Measurements from ENCODE around the gene SLC5A4.

The SLC5A4 gene

DNA sequence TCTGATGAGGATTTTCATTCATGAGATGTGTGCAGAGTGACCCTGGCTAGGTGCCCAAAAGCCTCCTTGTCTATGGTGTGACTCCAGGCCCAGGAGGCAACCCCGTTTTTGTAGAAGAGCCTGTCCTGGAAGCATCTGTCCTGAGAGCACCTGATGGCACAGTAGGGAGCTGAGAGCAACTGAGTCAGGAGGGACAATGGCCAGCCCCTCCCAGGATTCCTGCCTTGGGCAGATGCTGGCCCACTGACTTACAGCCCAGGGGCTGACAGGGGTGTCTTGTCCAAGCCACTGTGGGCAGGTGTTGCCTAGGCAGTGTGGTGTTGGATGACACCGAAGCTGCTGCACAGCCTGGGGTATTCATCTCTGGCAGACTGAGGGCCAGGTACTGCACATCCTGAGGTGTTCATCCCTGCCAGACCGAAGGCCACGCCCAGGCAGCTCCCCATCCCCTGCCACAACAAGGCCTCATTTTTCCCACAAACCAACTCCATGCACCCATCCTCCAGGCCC, 47.1 kb downstream of the SLC5A4 start:
- no peaks in the 10 kb centered on the region for H3K9me3 ChIP-seq (ENCODE audit: control insufficient read depth, insufficient read depth, low read length)
- no peak for DNase-seq (ENCODE audit: low read depth, low spot score)
- WGBS (ENCODE audit: insufficient coverage, insufficient read length): no CpG with 5 or more reads among the region's 4 CpGs
- H3K4me1 ChIP-seq (ENCODE audit: control insufficient read depth, insufficient read depth, low read length): peaks cover 5% of the 10 kb centered on the region; the same call in 1 of the 2 replicates
- no peaks in the 10 kb centered on the region for H3K36me3 ChIP-seq (ENCODE audit: control insufficient read depth, insufficient read depth, low read length)
- peaks cover 17% of the 10 kb centered on the region for H3K27me3 ChIP-seq (ENCODE audit: control insufficient read depth, insufficient read depth, low read length)
- H3K4me3 ChIP-seq (ENCODE audit: low read length): no peak overlapping the region
- H3K27ac ChIP-seq (ENCODE audit: low read length): no peak overlapping the region

DNA sequence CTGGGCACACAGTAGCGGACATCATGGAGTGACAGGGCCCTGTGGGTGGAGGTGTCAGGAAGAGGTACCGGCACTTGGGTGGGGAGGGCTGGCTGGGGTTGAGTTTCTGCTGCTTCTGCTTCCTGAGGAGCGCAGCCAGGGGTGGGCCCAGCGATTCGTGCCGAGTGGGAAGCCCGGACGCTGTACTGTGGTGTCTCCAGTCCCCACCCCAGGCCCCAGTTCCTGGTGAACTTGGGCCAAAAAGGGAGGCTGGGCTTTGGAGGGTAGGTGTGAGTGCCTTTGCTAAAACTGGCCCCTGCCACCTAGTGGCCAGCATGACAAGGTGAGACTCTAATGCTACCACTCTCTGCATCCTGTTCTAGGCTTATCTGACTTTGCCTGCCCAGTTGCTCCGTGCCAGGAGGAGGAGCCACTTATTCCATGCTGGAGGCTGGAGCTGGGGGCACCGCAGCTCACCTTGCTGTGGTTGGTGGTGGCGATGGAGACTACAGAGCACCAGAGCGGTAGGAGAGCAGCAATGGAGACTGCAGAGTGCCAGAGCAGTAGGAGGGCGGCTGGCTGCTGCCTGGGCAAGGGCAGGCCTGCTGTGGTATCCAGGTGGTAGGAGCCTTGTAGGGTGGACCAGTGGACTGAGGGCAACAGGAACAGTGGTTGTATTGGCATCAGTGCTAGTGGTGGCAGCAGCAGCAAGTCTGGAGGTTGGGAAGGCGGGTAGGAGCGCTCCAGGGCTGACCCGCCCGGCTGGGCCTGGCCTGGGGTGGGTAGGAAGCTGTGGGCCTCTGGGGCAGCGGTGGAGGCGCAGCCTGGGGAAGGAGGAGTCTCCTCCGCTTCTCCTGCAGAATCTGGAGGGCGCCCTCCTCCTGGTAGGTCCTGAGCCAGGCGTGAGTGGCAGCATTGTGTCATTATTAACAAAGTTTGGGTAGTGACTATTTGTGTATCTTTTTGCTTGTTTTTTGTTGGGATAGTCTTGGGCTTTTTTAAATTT, 48.1 kb downstream of the SLC5A4 start:
- no peak overlapping the region for H3K4me3 ChIP-seq (ENCODE audit: low read length)
- H3K9me3 ChIP-seq (ENCODE audit: control insufficient read depth, insufficient read depth, low read length): no peaks in the 10 kb centered on the region
- H3K27ac ChIP-seq (ENCODE audit: low read length): no peak overlapping the region
- H3K4me1 ChIP-seq (ENCODE audit: control insufficient read depth, insufficient read depth, low read length): peaks cover 5% of the 10 kb centered on the region; the same call in 1 of the 2 replicates
- DNase-seq (ENCODE audit: low read depth, low spot score): no peak
- no CpG with 5 or more reads among the region's 22 CpGs for WGBS (ENCODE audit: insufficient coverage, insufficient read length)
- H3K27me3 ChIP-seq (ENCODE audit: control insufficient read depth, insufficient read depth, low read length): peaks cover 25% of the 10 kb centered on the region
- no peaks in the 10 kb centered on the region for H3K36me3 ChIP-seq (ENCODE audit: control insufficient read depth, insufficient read depth, low read length)

DNA sequence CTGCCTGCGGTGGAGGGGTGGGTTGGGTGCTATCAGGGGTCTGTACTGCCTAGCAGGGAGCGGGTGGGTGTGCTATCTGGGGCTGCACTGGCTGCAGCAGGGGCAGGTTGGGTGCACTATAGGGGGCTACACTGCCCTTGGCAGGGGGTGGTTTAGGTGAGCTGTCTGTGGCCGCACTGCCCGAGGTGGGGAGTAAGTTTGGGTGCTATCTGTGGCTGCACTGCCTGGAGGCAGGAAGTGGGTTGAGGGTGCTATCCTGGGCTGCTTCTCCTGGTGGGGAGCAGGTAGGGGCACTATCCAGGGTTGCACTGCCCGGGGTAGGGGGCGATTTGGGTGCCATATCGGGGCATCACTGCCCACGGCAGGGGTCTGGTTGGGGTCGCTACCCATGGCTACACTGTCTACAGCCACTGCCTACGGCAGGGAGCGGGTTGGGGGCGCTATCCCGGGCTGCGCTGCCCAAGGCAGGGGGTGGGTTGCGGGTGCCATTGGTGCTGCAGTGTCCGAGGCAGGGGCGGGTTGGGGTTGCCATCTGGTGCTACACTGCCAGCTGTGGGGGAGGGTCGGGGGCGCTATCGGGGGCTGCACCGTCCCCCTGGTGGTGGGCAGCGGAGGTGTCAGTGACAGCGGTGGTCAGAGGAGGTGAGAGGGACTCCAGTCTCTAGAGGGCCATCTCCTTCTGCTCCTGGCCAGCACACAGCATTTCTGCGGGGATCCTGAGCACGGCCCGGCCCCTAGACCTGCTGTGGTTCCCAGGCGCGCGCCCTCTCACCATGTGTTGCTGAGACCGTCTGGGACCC, 49.0 kb downstream of the SLC5A4 start:
- no CpG with 5 or more reads among the region's 30 CpGs for WGBS (ENCODE audit: insufficient coverage, insufficient read length)
- H3K36me3 ChIP-seq (ENCODE audit: control insufficient read depth, insufficient read depth, low read length): no peaks in the 10 kb centered on the region
- no peak overlapping the region for H3K27ac ChIP-seq (ENCODE audit: low read length)
- H3K27me3 ChIP-seq (ENCODE audit: control insufficient read depth, insufficient read depth, low read length): peaks cover 26% of the 10 kb centered on the region
- no peak overlapping the region for H3K4me3 ChIP-seq (ENCODE audit: low read length)
- H3K9me3 ChIP-seq (ENCODE audit: control insufficient read depth, insufficient read depth, low read length): no peaks in the 10 kb centered on the region
- DNase-seq (ENCODE audit: low read depth, low spot score): no peak
- H3K4me1 ChIP-seq (ENCODE audit: control insufficient read depth, insufficient read depth, low read length): peaks cover 5% of the 10 kb centered on the region; the same call in 1 of the 2 replicates

DNA sequence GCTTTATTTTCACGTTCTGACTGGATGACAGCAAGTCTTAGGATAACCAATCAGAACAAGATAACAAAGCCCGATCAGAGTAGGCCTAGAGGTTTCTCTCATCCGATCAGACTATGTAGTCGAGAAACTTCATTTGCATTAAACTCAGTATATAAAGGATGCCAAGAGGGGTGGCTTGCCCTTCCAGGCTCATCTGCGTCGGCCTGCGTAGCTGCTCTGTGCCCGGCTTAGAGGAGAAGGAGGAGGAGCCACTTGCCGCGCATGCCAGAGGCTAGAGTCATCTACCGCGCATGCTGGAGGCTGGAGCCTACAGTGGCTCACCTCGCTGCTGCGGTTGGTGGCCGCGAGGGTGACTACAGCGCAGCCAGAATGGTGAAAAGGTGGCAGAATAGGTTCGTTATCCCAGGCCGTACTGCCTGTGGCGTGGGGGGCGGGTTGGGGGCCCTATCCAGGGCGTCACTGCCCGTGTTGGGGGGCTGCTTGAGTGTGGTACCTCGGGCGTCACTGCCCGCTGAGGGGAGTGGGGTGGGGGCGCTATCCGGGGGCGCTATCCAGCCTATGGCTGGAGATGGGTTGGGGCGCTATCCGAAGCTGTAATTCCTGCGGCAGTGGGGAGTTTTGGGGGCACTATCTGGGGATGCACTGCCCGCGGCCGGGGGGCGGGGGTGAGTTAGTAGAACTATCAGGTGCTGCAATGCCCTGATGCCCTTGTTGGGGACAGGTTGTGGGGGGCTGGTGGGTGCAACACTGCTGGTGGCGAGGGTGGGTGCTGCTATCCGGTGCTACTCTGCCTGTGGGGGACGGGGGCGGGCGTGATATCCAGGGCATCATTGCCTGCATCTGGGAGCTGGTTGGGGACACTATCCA, 50.1 kb downstream of the SLC5A4 start, which contains the start of gene RFPL2:
TSS of gene RFPL2 (minus strand) at position 218 of the 867 bp plus-strand sequence. CDS start 2,622 bp downstream, outside the sequence.
- WGBS (ENCODE audit: insufficient coverage, insufficient read length): no CpG with 5 or more reads among the region's 41 CpGs
- H3K4me3 ChIP-seq (ENCODE audit: low read length): peak within 1 kb of the TSS; percentile 43; the same call in 1 of the 2 replicates
- peaks cover 5% of the 10 kb centered on the region; the same call in 1 of the 2 replicates for H3K4me1 ChIP-seq (ENCODE audit: control insufficient read depth, insufficient read depth, low read length)

DNA sequence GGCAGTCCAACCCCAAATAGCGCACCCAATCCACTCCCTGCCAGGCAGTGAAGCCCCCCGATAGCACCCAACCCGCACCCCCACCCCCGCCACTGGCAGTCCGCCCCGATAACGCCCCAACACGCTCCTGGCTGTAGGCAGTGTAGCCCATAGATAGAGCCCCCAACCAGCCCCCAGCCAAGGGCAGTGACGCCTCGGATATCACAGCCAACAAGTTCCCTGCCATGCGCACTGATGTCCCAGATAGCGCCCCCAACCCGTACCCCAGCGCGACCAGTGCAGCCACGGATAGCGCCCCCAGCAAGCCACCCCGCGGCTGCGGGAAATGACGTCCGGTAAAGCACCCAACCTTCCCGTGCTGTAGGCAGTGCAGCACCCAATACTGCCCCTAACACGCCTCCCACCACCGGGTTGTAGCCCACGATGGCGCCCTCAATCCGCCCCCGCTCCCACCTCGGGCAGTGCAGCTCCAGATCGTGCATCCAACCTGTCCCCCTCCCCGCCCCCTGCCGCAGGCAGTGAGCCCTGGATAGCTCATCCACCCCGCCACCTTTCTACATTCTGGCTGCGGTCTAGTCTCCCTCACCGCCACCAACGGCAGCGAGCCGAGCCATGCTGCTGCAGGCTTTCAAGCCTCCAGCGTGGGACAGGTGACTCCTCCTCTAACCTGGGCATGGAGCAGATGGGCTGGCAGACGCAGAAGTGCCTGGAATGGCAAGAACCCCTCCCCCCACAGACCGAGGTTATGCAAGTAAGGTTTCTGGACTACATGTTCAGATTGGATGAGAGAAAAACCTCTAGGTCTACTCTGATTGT, 50.9 kb downstream of the SLC5A4 start:
- H3K4me1 ChIP-seq (ENCODE audit: control insufficient read depth, insufficient read depth, low read length): peaks cover 5% of the 10 kb centered on the region; the same call in 1 of the 2 replicates
- no peak for DNase-seq (ENCODE audit: low read depth, low spot score)
- H3K9me3 ChIP-seq (ENCODE audit: control insufficient read depth, insufficient read depth, low read length): no peaks in the 10 kb centered on the region
- H3K4me3 ChIP-seq (ENCODE audit: low read length): peak overlapping the region; percentile 43; the same call in 1 of the 2 replicates
- peaks cover 26% of the 10 kb centered on the region for H3K27me3 ChIP-seq (ENCODE audit: control insufficient read depth, insufficient read depth, low read length)
- no CpG with 5 or more reads among the region's 42 CpGs for WGBS (ENCODE audit: insufficient coverage, insufficient read length)
- H3K36me3 ChIP-seq (ENCODE audit: control insufficient read depth, insufficient read depth, low read length): no peaks in the 10 kb centered on the region
- H3K27ac ChIP-seq (ENCODE audit: low read length): no peak overlapping the region

More for the DNA sequence above, 50.1 kb downstream of the SLC5A4 start, which contains the start of gene RFPL2:
- Histone ChIP-seq H3K27ac (ENCODE audit: low read length) (no peak within 1 kb of the TSS), H3K9me3 (ENCODE audit: control insufficient read depth, insufficient read depth, low read length) (no peaks in the 10 kb centered on the region), H3K27me3 (ENCODE audit: control insufficient read depth, insufficient read depth, low read length) (peaks cover 26% of the 10 kb centered on the region), H3K36me3 (ENCODE audit: control insufficient read depth, insufficient read depth, low read length) (no peaks in the 10 kb centered on the region)
- DNase-seq (ENCODE audit: low read depth, low spot score): no peak

DNA sequence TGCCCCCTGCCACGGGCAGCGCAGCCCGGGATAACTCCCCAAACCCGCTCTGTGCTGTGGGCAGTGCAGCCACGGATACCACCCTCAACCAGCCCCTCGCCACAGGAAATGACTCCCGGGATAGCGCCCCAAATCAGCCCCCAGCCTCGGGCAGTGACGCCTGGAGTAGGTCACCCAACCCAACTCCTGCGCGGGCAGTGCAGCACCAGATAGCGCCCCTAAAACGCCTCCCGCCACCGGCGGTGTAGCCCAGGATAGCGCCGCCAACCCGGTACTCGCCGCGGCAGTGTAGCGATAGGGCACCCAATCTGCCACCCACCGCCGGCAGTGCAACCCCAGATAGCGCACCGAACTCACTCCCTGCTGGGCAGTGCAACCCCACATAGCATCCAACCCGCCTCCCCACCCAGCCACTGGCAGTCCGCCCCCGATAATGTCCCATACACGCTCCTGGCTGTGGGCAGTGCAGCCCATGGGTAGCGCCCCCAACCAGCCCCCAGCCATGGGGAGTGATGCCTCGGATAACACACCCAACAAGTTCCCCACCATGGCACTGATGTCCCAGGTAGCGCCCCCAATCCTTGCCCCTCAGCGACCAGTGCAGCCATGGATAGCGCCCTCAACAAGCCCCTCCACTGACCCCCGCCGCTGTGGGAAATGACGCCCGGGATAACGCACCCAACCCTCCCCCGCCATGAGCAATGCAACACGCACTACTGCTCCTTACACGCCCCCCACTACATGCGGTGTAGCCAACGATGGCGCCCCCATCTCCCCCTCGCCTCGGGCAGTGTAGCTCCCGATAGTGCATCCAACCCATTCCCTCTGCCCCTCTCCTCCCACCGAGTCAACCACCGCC, 51.7 kb downstream of the SLC5A4 start:
- Histone ChIP-seq H3K27ac (ENCODE audit: low read length) (no peak overlapping the region), H3K36me3 (ENCODE audit: control insufficient read depth, insufficient read depth, low read length) (no peaks in the 10 kb centered on the region), H3K27me3 (ENCODE audit: control insufficient read depth, insufficient read depth, low read length) (peaks cover 26% of the 10 kb centered on the region), H3K9me3 (ENCODE audit: control insufficient read depth, insufficient read depth, low read length) (no peaks in the 10 kb centered on the region), H3K4me3 (ENCODE audit: low read length) (peak overlapping the region; percentile 9; the same call in 1 of the 2 replicates), H3K4me1 (ENCODE audit: control insufficient read depth, insufficient read depth, low read length) (peaks cover 5% of the 10 kb centered on the region; the same call in 1 of the 2 replicates)
- WGBS (ENCODE audit: insufficient coverage, insufficient read length): no CpG with 5 or more reads among the region's 53 CpGs
- no peak for DNase-seq (ENCODE audit: low read depth, low spot score)

DNA sequence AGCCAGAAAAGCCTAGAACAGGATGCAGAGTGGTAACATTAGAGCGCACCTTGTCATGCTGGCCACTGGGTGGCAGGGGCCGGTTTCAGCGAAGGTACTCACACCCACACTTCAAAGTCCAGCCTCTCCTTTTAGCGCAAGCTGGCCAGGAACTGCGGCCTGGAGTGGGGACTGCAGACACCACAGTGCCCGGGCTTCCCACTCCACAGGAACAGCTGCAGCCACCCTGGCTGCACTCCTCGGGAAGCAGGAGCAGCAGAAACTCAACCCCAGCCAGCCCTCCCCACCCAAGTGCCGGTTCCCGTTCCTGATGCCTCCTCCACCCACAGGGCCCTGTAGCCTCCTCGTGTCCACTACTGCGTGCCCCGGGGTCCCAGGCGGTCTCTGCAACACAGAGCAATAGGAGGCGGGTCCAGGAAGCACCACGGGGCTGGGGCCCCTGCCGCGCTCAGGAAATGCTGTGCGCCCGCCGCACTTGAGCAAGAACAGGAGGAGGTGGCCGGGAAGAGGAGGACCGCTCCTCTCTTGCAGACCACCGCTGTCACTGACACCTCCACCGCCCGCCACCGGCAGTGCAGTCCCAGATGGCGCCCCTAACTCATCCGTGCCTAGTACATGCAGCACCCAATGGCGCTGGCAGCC, 52.5 kb downstream of the SLC5A4 start:
- H3K4me1 ChIP-seq (ENCODE audit: control insufficient read depth, insufficient read depth, low read length): peaks cover 5% of the 10 kb centered on the region; the same call in 1 of the 2 replicates
- no peaks in the 10 kb centered on the region for H3K9me3 ChIP-seq (ENCODE audit: control insufficient read depth, insufficient read depth, low read length)
- no peak overlapping the region for H3K27ac ChIP-seq (ENCODE audit: low read length)
- no peaks in the 10 kb centered on the region for H3K36me3 ChIP-seq (ENCODE audit: control insufficient read depth, insufficient read depth, low read length)
- DNase-seq (ENCODE audit: low read depth, low spot score): no peak
- WGBS (ENCODE audit: insufficient coverage, insufficient read length): no CpG with 5 or more reads among the region's 29 CpGs
- no peak overlapping the region for H3K4me3 ChIP-seq (ENCODE audit: low read length)
- H3K27me3 ChIP-seq (ENCODE audit: control insufficient read depth, insufficient read depth, low read length): peaks cover 26% of the 10 kb centered on the region

DNA sequence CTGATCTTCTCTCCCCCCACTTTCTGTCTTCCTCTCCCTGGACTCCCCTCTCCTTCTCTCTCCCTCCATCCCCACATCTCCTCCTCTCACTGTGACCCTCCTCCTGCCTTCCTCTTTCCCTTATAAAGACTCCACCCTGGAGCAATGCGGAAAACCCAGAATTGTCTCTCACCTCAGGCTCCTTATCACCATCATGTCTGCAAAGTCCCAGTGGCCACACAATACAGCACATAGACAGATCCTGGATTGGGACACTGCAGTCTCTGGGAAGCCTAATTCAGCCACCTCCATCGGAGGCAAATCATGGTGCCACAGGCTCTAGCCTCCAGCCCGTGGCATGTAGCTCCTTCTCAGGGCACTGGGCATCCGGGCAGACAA, 53.0 kb downstream of the SLC5A4 start:
- WGBS (ENCODE audit: insufficient coverage, insufficient read length): no CpG with 5 or more reads among the region's 4 CpGs
- no peak overlapping the region for H3K27ac ChIP-seq (ENCODE audit: low read length)
- no peak overlapping the region for H3K4me3 ChIP-seq (ENCODE audit: low read length)
- peaks cover 3% of the 10 kb centered on the region; the same call in 1 of the 2 replicates for H3K4me1 ChIP-seq (ENCODE audit: control insufficient read depth, insufficient read depth, low read length)
- no peak for DNase-seq (ENCODE audit: low read depth, low spot score)
- H3K27me3 ChIP-seq (ENCODE audit: control insufficient read depth, insufficient read depth, low read length): peaks cover 26% of the 10 kb centered on the region
- no peaks in the 10 kb centered on the region for H3K36me3 ChIP-seq (ENCODE audit: control insufficient read depth, insufficient read depth, low read length)
- H3K9me3 ChIP-seq (ENCODE audit: control insufficient read depth, insufficient read depth, low read length): no peaks in the 10 kb centered on the region

Measured in iPS DF 6.9 (cell line).